Islet precursor cell (in vitro differentiated cells): ENCODE data around the gene PARD6A.

ENCODE experiments used
- DNase-seq: peaks from one replicate; pipeline ENCODE4 v3.0.0-alpha.2; 2018

The PARD6A gene

GRCh38 chr16:67697422-67698185, 36.8 kb downstream of the PARD6A start:
- DNase-seq, result no peak

- no peak for DNase-seq
These were observed 38.5 kb downstream of the PARD6A start for GRCh38 chr16:67699265-67699664.

- no peak for DNase-seq
These were observed 40.7 kb downstream of the PARD6A start for GRCh38 chr16:67701420-67701819.

- DNase-seq, result no peak
These were observed 41.4 kb downstream of the PARD6A start for GRCh38 chr16:67702130-67702529.

GRCh38 chr16:67703626-67704025, 42.9 kb downstream of the PARD6A start:
- DNase-seq, result no peak

- DNase-seq, result no peak
These were observed 43.4 kb downstream of the PARD6A start for GRCh38 chr16:67704110-67704509.

- DNase-seq, result no peak
These were observed 46.5 kb downstream of the PARD6A start for GRCh38 chr16:67707210-67707609.

GRCh38 chr16:67707790-67708189, 47.0 kb downstream of the PARD6A start:
- DNase-seq, result no peak

GRCh38 chr16:67708368-67708771, 47.6 kb downstream of the PARD6A start:
- no peak for DNase-seq

- DNase-seq, result no peak
These were observed 48.3 kb downstream of the PARD6A start for GRCh38 chr16:67709050-67709449.

- DNase-seq, result no peak
These were observed 49.8 kb downstream of the PARD6A start for GRCh38 chr16:67710607-67711006.
